Measurements from ENCODE around the gene DERA. TPM values are rescaled to one million over a fixed set of nuclear protein-coding genes. Genes with fewer than 3 reads are reported as not detected.

DERA gene
- total and polyA plus RNA-seq, 2 of the 13 experiments (the other 11 are each of a cell fraction or from before 2014, with no cell fraction given) = 24.0 to 51.3 TPM

DNA sequence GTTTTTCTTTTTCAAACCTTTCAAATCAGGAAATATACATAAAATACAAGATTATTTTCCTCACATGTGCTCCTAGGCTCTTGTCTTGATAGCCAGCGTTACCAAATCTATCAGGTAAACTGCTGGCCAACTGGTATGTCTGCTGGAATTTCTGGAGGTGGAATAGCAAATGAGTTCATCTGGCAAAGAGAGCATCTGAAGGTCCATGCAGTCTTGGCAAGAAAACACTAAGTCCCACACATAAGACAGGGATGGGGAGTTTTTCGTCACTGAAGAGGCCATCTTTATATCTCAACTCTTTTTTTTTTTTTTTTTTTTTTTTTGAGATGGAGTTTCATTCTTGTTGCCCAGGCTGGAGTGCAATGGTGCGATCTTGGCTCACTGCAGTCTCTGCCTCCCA, 60.1 kb downstream of the DERA start (continued):
- TF ChIP-seq, protein P1, sequence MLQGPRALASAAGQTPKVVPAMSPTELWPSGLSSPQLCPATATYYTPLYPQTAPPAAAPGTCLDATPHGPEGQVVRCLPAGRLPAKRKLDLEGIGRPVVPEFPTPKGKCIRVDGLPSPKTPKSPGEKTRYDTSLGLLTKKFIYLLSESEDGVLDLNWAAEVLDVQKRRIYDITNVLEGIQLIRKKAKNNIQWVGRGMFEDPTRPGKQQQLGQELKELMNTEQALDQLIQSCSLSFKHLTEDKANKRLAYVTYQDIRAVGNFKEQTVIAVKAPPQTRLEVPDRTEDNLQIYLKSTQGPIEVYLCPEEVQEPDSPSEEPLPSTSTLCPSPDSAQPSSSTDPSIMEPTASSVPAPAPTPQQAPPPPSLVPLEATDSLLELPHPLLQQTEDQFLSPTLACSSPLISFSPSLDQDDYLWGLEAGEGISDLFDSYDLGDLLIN (CRISPR knock-in tag; IDR thresholded peaks at IDR 0.05; ENCODE audit: borderline replicate concordance) = no peak
- TF ChIP-seq ZBTB20 (CRISPR knock-in tag; IDR thresholded peaks at IDR 0.05; ENCODE audit: borderline replicate concordance, low read depth) (no peak), RBFOX2 (IDR thresholded peaks at IDR 0.05; ENCODE audit: low read depth, low read length) (no peak)

GRCh38 chr12:15972894-15973293, 61.8 kb downstream of the DERA start:
- H3K4me3 ChIP-seq (replicated peaks in 1 of 3; ENCODE audit: insufficient read depth in 1 of 3, low read depth in 2 of 3, low read length in 3 of 3) = no peak overlapping the region
- H3K36me3 ChIP-seq (replicated peaks in 1 of 2; ENCODE audit: control insufficient read depth in 1 of 2, insufficient read depth in 2 of 2, low read length in 2 of 2) = peaks cover 2 to 7% of the 10 kb centered on the region in 2 experiments; a peak in 2 of 5 replicates
- H4K20me1 ChIP-seq (ENCODE audit: insufficient read depth, low read length) = no peaks in the 10 kb centered on the region
- H2AFZ ChIP-seq (ENCODE audit: low read length) = no peak overlapping the region
- no peaks in the 10 kb centered on the region for H3K27me3 ChIP-seq (ENCODE audit: control insufficient read depth in 1 of 2, insufficient read depth in 2 of 2, low read length in 2 of 2)
- no peak overlapping the region for H3K27ac ChIP-seq (ENCODE audit: extremely low read length, insufficient read depth, low read length)
- BruUV-seq (replicated peaks) = no TSS peak
- H3K79me2 ChIP-seq (ENCODE audit: insufficient read depth, low read length) = no peaks in the 10 kb centered on the region
- ATAC-seq (no peak), FAIRE-seq (no peak), DNase-seq (ENCODE audit: low spot score) (no peak)
- H3K4me2 ChIP-seq (ENCODE audit: low read depth, low read length) = no peak overlapping the region
- ChIA-PET POLR2A (no interaction called here), CTCF (ENCODE audit: low intra/inter-chr PET ratio, low total read pairs) (no interaction called here)
- H3K4me1 ChIP-seq (ENCODE audit: insufficient read depth, low read length) = no peaks in the 10 kb centered on the region
- no peaks in the 10 kb centered on the region for H3K9me3 ChIP-seq (ENCODE audit: low read length)
- no peak overlapping the region for H3K9ac ChIP-seq (ENCODE audit: insufficient read depth, low read depth, low read length)
- WGBS (ENCODE audit: low lambda C conversion rate) = 88% methylated on average over 4 of the region's 4 CpGs
- intact Hi-C loops (cut with micrococcal nuclease; ENCODE audit: unreplicated experiment) = no loop called here
- in situ Hi-C loops (cut with HindIII; ENCODE audit: extremely low pct_ligation_motif_present, low pct_unique_long_range_greater_than_20kb) = no loop called here
- TF ChIP-seq ZFYVE20 (CRISPR knock-in tag; IDR thresholded peaks at IDR 0.05; ENCODE audit: borderline replicate concordance, low read depth) = no peak
- TF ChIP-seq ATF3 (CRISPR knock-in tag; IDR thresholded peaks at IDR 0.05) = no peak
- no peak for TF ChIP-seq SPEN (CRISPR knock-in tag; IDR thresholded peaks at IDR 0.05; ENCODE audit: low read depth)
- no peak for TF ChIP-seq TRIM24 (CRISPR knock-in tag; IDR thresholded peaks at IDR 0.05)
- no peak for TF ChIP-seq ZBTB43 (CRISPR knock-in tag; conservative IDR thresholded peaks at IDR 0.05)
- TF ChIP-seq KLF11 (CRISPR knock-in tag; IDR thresholded peaks at IDR 0.05) = no peak
- TF ChIP-seq, protein P2, sequence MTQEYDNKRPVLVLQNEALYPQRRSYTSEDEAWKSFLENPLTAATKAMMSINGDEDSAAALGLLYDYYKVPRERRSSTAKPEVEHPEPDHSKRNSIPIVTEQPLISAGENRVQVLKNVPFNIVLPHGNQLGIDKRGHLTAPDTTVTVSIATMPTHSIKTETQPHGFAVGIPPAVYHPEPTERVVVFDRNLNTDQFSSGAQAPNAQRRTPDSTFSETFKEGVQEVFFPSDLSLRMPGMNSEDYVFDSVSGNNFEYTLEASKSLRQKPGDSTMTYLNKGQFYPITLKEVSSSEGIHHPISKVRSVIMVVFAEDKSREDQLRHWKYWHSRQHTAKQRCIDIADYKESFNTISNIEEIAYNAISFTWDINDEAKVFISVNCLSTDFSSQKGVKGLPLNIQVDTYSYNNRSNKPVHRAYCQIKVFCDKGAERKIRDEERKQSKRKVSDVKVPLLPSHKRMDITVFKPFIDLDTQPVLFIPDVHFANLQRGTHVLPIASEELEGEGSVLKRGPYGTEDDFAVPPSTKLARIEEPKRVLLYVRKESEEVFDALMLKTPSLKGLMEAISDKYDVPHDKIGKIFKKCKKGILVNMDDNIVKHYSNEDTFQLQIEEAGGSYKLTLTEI (CRISPR knock-in tag; conservative IDR thresholded peaks at IDR 0.05) = no peak
- TF ChIP-seq PHF8 (CRISPR knock-in tag; IDR thresholded peaks at IDR 0.05) = no peak
- no peak for TF ChIP-seq CENPX (CRISPR knock-in tag; IDR thresholded peaks at IDR 0.05)
- TF ChIP-seq CCDC6 (CRISPR knock-in tag; IDR thresholded peaks at IDR 0.05) = no peak
- no peak for TF ChIP-seq KDM2A (CRISPR knock-in tag; IDR thresholded peaks at IDR 0.05; ENCODE audit: borderline replicate concordance, low read depth)
- no peak for TF ChIP-seq ZUFSP (CRISPR knock-in tag; IDR thresholded peaks at IDR 0.05; ENCODE audit: borderline replicate concordance)
- no peak for TF ChIP-seq RFX5 (IDR thresholded peaks at IDR 0.05; ENCODE audit: low read depth, low read length)
- no peak for TF ChIP-seq ZNF781 (CRISPR knock-in tag; IDR thresholded peaks at IDR 0.05; ENCODE audit: borderline replicate concordance, not compliant biosample characterization)
- no peak for TF ChIP-seq GFI1 (CRISPR knock-in tag; IDR thresholded peaks at IDR 0.05; ENCODE audit: borderline replicate concordance)

Data from HepG2 (cell line).